ENCODE data around the gene MAP2K6.
A peak's percentile ranks its signal among the peaks of the same experiment; 100 is the strongest.

MAP2K6 gene

GRCh38 chr17:69407759-69408158 lies 6.7 kb upstream of the MAP2K6 start:
- Histone ChIP-seq H3K56ac (ENCODE audit: low read length) (no peak overlapping the region), H2AK5ac (ENCODE audit: low read length) (no peak overlapping the region), H3K27me3 (ENCODE audit: insufficient read depth, low read length, poor library complexity) (no peaks in the 10 kb centered on the region), H3K4me3 (ENCODE audit: low read length) (no peak overlapping the region), H4K8ac (ENCODE audit: low read depth, low read length) (no peak overlapping the region), H3K79me2 (ENCODE audit: control insufficient read depth, insufficient read depth, low read length) (no peaks in the 10 kb centered on the region), H2BK15ac (replicated peaks; ENCODE audit: low read depth) (no peak overlapping the region), H2BK120ac (ENCODE audit: low read depth, low read length) (no peak overlapping the region), H3K23ac (ENCODE audit: low read length) (no peak overlapping the region), H3K36me3 (ENCODE audit: control insufficient read depth, insufficient read depth, low read length) (no peaks in the 10 kb centered on the region), H2BK5ac (ENCODE audit: low read length) (no peak overlapping the region), H3K4ac (ENCODE audit: low read depth, low read length) (no peak overlapping the region), H4K5ac (ENCODE audit: low read length) (no peak overlapping the region), H3K79me1 (ENCODE audit: low read length) (no peaks in the 10 kb centered on the region), H3K27ac (ENCODE audit: low read depth, low read length) (no peak overlapping the region), H3K9ac (ENCODE audit: low read length) (no peak overlapping the region), H3K18ac (ENCODE audit: low read length) (no peak overlapping the region), H3K4me1 (ENCODE audit: control insufficient read depth, low read depth, low read length) (no peaks in the 10 kb centered on the region), H3K4me2 (ENCODE audit: low read length) (no peak overlapping the region)
- no peak for DNase-seq
- WGBS (ENCODE audit: extremely low coverage, insufficient coverage, low lambda C conversion rate): no CpG with 5 or more reads among the region's 1 CpG

- Histone ChIP-seq H3K23ac (ENCODE audit: low read length) (no peak overlapping the region), H3K79me2 (ENCODE audit: control insufficient read depth, insufficient read depth, low read length) (no peaks in the 10 kb centered on the region), H3K4ac (ENCODE audit: low read depth, low read length) (no peak overlapping the region), H2BK15ac (replicated peaks; ENCODE audit: low read depth) (no peak overlapping the region), H3K27me3 (ENCODE audit: insufficient read depth, low read length, poor library complexity) (no peaks in the 10 kb centered on the region), H4K8ac (ENCODE audit: low read depth, low read length) (no peak overlapping the region), H2BK5ac (ENCODE audit: low read length) (no peak overlapping the region), H2BK120ac (ENCODE audit: low read depth, low read length) (no peak overlapping the region), H4K5ac (ENCODE audit: low read length) (no peak overlapping the region), H3K36me3 (ENCODE audit: control insufficient read depth, insufficient read depth, low read length) (no peaks in the 10 kb centered on the region), H3K79me1 (ENCODE audit: low read length) (no peaks in the 10 kb centered on the region), H3K18ac (ENCODE audit: low read length) (no peak overlapping the region), H2AK5ac (ENCODE audit: low read length) (no peak overlapping the region), H3K4me2 (ENCODE audit: low read length) (no peak overlapping the region), H3K27ac (ENCODE audit: low read depth, low read length) (no peak overlapping the region), H3K4me1 (ENCODE audit: control insufficient read depth, low read depth, low read length) (peaks cover 2% of the 10 kb centered on the region), H3K4me3 (ENCODE audit: low read length) (no peak overlapping the region), H3K9ac (ENCODE audit: low read length) (no peak overlapping the region), H3K56ac (ENCODE audit: low read length) (no peak overlapping the region)
- DNase-seq: no peak
- no CpG with 5 or more reads among the region's 2 CpGs for whole genome bisulfite sequencing (ENCODE audit: extremely low coverage, insufficient coverage, low lambda C conversion rate)
Measured at GRCh38 chr17:69410671-69411070, 3.8 kb upstream of the MAP2K6 start.

- no peak overlapping the region for H2BK120ac ChIP-seq (ENCODE audit: low read depth, low read length)
- no peak overlapping the region for H3K27ac ChIP-seq (ENCODE audit: low read depth, low read length)
- no CpG with 5 or more reads among the region's 4 CpGs for WGBS (ENCODE audit: extremely low coverage, insufficient coverage, low lambda C conversion rate)
- H3K79me2 ChIP-seq (ENCODE audit: control insufficient read depth, insufficient read depth, low read length): no peaks in the 10 kb centered on the region
- no peak overlapping the region for H2BK15ac ChIP-seq (replicated peaks; ENCODE audit: low read depth)
- no peak overlapping the region for H4K8ac ChIP-seq (ENCODE audit: low read depth, low read length)
- no peak overlapping the region for H3K56ac ChIP-seq (ENCODE audit: low read length)
- no peak overlapping the region for H3K4me3 ChIP-seq (ENCODE audit: low read length)
- H3K9ac ChIP-seq (ENCODE audit: low read length): no peak overlapping the region
- no peak overlapping the region for H3K4ac ChIP-seq (ENCODE audit: low read depth, low read length)
- H3K23ac ChIP-seq (ENCODE audit: low read length): no peak overlapping the region
- H3K79me1 ChIP-seq (ENCODE audit: low read length): no peaks in the 10 kb centered on the region
- peaks cover 2% of the 10 kb centered on the region for H3K4me1 ChIP-seq (ENCODE audit: control insufficient read depth, low read depth, low read length)
- no peak overlapping the region for H2BK5ac ChIP-seq (ENCODE audit: low read length)
- H3K27me3 ChIP-seq (ENCODE audit: insufficient read depth, low read length, poor library complexity): no peaks in the 10 kb centered on the region
- DNase-seq: no peak
- no peaks in the 10 kb centered on the region for H3K36me3 ChIP-seq (ENCODE audit: control insufficient read depth, insufficient read depth, low read length)
- H3K18ac ChIP-seq (ENCODE audit: low read length): no peak overlapping the region
- H3K4me2 ChIP-seq (ENCODE audit: low read length): no peak overlapping the region
- H4K5ac ChIP-seq (ENCODE audit: low read length): no peak overlapping the region
- no peak overlapping the region for H2AK5ac ChIP-seq (ENCODE audit: low read length)
Measured at GRCh38 chr17:69411766-69412165, 2.7 kb upstream of the MAP2K6 start.

- Histone ChIP-seq H3K79me1 (ENCODE audit: low read length) (no peaks in the 10 kb centered on the region), H2AK5ac (ENCODE audit: low read length) (no peak overlapping the region), H3K4me3 (ENCODE audit: low read length) (no peak overlapping the region), H3K56ac (ENCODE audit: low read length) (no peak overlapping the region), H4K5ac (ENCODE audit: low read length) (no peak overlapping the region), H2BK5ac (ENCODE audit: low read length) (no peak overlapping the region), H3K18ac (ENCODE audit: low read length) (no peak overlapping the region), H4K8ac (ENCODE audit: low read depth, low read length) (no peak overlapping the region), H2BK120ac (ENCODE audit: low read depth, low read length) (no peak overlapping the region), H3K4me2 (ENCODE audit: low read length) (no peak overlapping the region), H3K36me3 (ENCODE audit: control insufficient read depth, insufficient read depth, low read length) (no peaks in the 10 kb centered on the region), H3K27ac (ENCODE audit: low read depth, low read length) (no peak overlapping the region), H3K79me2 (ENCODE audit: control insufficient read depth, insufficient read depth, low read length) (no peaks in the 10 kb centered on the region), H2BK15ac (replicated peaks; ENCODE audit: low read depth) (no peak overlapping the region), H3K9ac (ENCODE audit: low read length) (no peak overlapping the region), H3K4ac (ENCODE audit: low read depth, low read length) (no peak overlapping the region), H3K23ac (ENCODE audit: low read length) (no peak overlapping the region), H3K27me3 (ENCODE audit: insufficient read depth, low read length, poor library complexity) (no peaks in the 10 kb centered on the region), H3K4me1 (ENCODE audit: control insufficient read depth, low read depth, low read length) (peaks cover 2% of the 10 kb centered on the region)
- no peak for DNase-seq
- WGBS (ENCODE audit: extremely low coverage, insufficient coverage, low lambda C conversion rate): no CpG with 5 or more reads among the region's 4 CpGs
Measured at GRCh38 chr17:69412251-69412671, 2.2 kb upstream of the MAP2K6 start.

- Histone ChIP-seq H3K18ac (ENCODE audit: low read length) (no peak overlapping the region), H2AK5ac (ENCODE audit: low read length) (no peak overlapping the region), H3K27me3 (ENCODE audit: insufficient read depth, low read length, poor library complexity) (no peaks in the 10 kb centered on the region), H3K4me3 (ENCODE audit: low read length) (no peak overlapping the region), H3K79me2 (ENCODE audit: control insufficient read depth, insufficient read depth, low read length) (no peaks in the 10 kb centered on the region), H4K5ac (ENCODE audit: low read length) (no peak overlapping the region), H3K9ac (ENCODE audit: low read length) (peak overlapping the region; percentile 22), H3K36me3 (ENCODE audit: control insufficient read depth, insufficient read depth, low read length) (no peaks in the 10 kb centered on the region), H3K23ac (ENCODE audit: low read length) (no peak overlapping the region), H4K8ac (ENCODE audit: low read depth, low read length) (no peak overlapping the region), H3K56ac (ENCODE audit: low read length) (peak overlapping the region; percentile 22), H3K4me1 (ENCODE audit: control insufficient read depth, low read depth, low read length) (peaks cover 5% of the 10 kb centered on the region), H3K27ac (ENCODE audit: low read depth, low read length) (no peak overlapping the region), H2BK15ac (replicated peaks; ENCODE audit: low read depth) (no peak overlapping the region), H3K4ac (ENCODE audit: low read depth, low read length) (no peak overlapping the region), H3K79me1 (ENCODE audit: low read length) (no peaks in the 10 kb centered on the region), H2BK5ac (ENCODE audit: low read length) (no peak overlapping the region), H3K4me2 (ENCODE audit: low read length) (peak overlapping the region; percentile 14), H2BK120ac (ENCODE audit: low read depth, low read length) (no peak overlapping the region)
- WGBS (ENCODE audit: extremely low coverage, insufficient coverage, low lambda C conversion rate): no CpG with 5 or more reads among the region's 6 CpGs
- no peak for DNase-seq
Measured at GRCh38 chr17:69415431-69415830, 934 bp downstream of the MAP2K6 start.
